Muscle layer of colon (tissue), 2 donors: Measurements from ENCODE around the gene EPB41L4B.
"Not testable (repeated sequence)": the region's sequence is repeated elsewhere in the genome, so short reads cannot be mapped to it uniquely, and the experiment has no call there.

Source experiments
- H3K27ac ChIP-seq: one replicate; pipeline ENCODE4 v1.7.0; 2013; ENCODE audit warnings: low read depth, mild to moderate bottlenecking, low read length, moderate library complexity
- H3K27me3 ChIP-seq, 2 donors: one replicate each; pipeline ENCODE4 v1.7.0; 2013; ENCODE audit warnings: low read length in 2 of 2, mild to moderate bottlenecking in 2 of 2; ENCODE audit not compliant: insufficient read depth in 2 of 2, control insufficient read depth in 1 of 2
- H3K36me3 ChIP-seq: one replicate; pipeline ENCODE4 v1.7.0; 2013; ENCODE audit warnings: mild to moderate bottlenecking, low read length; ENCODE audit not compliant: insufficient read depth
- H3K4me1 ChIP-seq: one replicate; pipeline ENCODE4 v1.7.0; 2013; ENCODE audit warnings: mild to moderate bottlenecking, low read length; ENCODE audit not compliant: insufficient read depth
- H3K4me3 ChIP-seq, 2 donors: one replicate each; pipeline ENCODE4 v1.7.0; 2013; ENCODE audit warnings: low read length in 2 of 2, low read depth in 1 of 2, mild to moderate bottlenecking in 1 of 2, moderate library complexity in 1 of 2
- H3K9ac ChIP-seq: one replicate; pipeline ENCODE4 v1.7.0; 2013; ENCODE audit warnings: low read length
- H3K9me3 ChIP-seq: one replicate; pipeline ENCODE4 v1.7.0; 2013; ENCODE audit warnings: mild to moderate bottlenecking, low read length
- donor health status: abdominal sarcoma.
- donor health status: Adenocarcinoma of cecum.

The EPB41L4B gene

GRCh38 chr9:109341561-109341960 lies 20.7 kb upstream of the EPB41L4B start:
- Histone ChIP-seq H3K4me3 (no peak overlapping the region), H3K27ac (no peak overlapping the region), H3K4me1 (no peaks in the 10 kb centered on the region), H3K36me3 (no peaks in the 10 kb centered on the region), H3K9me3 (no peaks in the 10 kb centered on the region), H3K27me3 (peaks cover 0 to 3% of the 10 kb centered on the region in 2 donors), H3K9ac (no peak overlapping the region)

- H3K36me3 ChIP-seq, H3K9me3 ChIP-seq: not testable (repeated sequence)
These were observed 20.1 kb upstream of the EPB41L4B start for GRCh38 chr9:109340979-109341378.

GRCh38 chr9:109336409-109336808 lies 15.6 kb upstream of the EPB41L4B start:
- Histone ChIP-seq H3K27me3 (no peaks in the 10 kb centered on the region), H3K9ac (no peak overlapping the region), H3K36me3 (no peaks in the 10 kb centered on the region), H3K4me1 (no peaks in the 10 kb centered on the region), H3K4me3 (no peak overlapping the region), H3K27ac (no peak overlapping the region), H3K9me3 (no peaks in the 10 kb centered on the region)

More at GRCh38 chr9:109340979-109341378, 20.1 kb upstream of the EPB41L4B start:
- H3K9ac ChIP-seq, H3K4me3 ChIP-seq, H3K27ac ChIP-seq, H3K27me3 ChIP-seq, H3K4me1 ChIP-seq: not testable (repeated sequence)

GRCh38 chr9:109335929-109336328 lies 15.1 kb upstream of the EPB41L4B start:
- no peaks in the 10 kb centered on the region for H3K36me3 ChIP-seq
- H3K27me3 ChIP-seq = no peaks in the 10 kb centered on the region
- no peaks in the 10 kb centered on the region for H3K4me1 ChIP-seq
- no peaks in the 10 kb centered on the region for H3K9me3 ChIP-seq
- no peak overlapping the region for H3K4me3 ChIP-seq
- H3K9ac ChIP-seq = no peak overlapping the region
- no peak overlapping the region for H3K27ac ChIP-seq

GRCh38 chr9:109335121-109335520 lies 14.3 kb upstream of the EPB41L4B start:
- Histone ChIP-seq H3K9ac (no peak overlapping the region), H3K27me3 (no peaks in the 10 kb centered on the region), H3K9me3 (no peaks in the 10 kb centered on the region), H3K36me3 (no peaks in the 10 kb centered on the region), H3K4me1 (no peaks in the 10 kb centered on the region), H3K4me3 (no peak overlapping the region), H3K27ac (no peak overlapping the region)

- Histone ChIP-seq H3K27ac (no peak overlapping the region), H3K4me3 (no peak overlapping the region), H3K4me1 (no peaks in the 10 kb centered on the region)
These were observed 10.5 kb upstream of the EPB41L4B start for GRCh38 chr9:109331353-109331752.

GRCh38 chr9:109329638-109330258 lies 8.9 kb upstream of the EPB41L4B start:
- no peak overlapping the region for H3K4me3 ChIP-seq
- H3K27ac ChIP-seq = no peak overlapping the region
- no peak overlapping the region for H3K9ac ChIP-seq
- no peaks in the 10 kb centered on the region for H3K9me3 ChIP-seq
- no peaks in the 10 kb centered on the region for H3K27me3 ChIP-seq
- no peaks in the 10 kb centered on the region for H3K36me3 ChIP-seq
- H3K4me1 ChIP-seq = no peaks in the 10 kb centered on the region

More at GRCh38 chr9:109331353-109331752, 10.5 kb upstream of the EPB41L4B start:
- no peaks in the 10 kb centered on the region for H3K27me3 ChIP-seq
- no peaks in the 10 kb centered on the region for H3K9me3 ChIP-seq
- H3K9ac ChIP-seq = no peak overlapping the region
- no peaks in the 10 kb centered on the region for H3K36me3 ChIP-seq

- Histone ChIP-seq H3K36me3 (no peaks in the 10 kb centered on the region), H3K9ac (no peak overlapping the region), H3K9me3 (no peaks in the 10 kb centered on the region), H3K4me3 (no peak overlapping the region), H3K27me3 (no peaks in the 10 kb centered on the region), H3K27ac (no peak overlapping the region), H3K4me1 (no peaks in the 10 kb centered on the region)
These were observed 8.2 kb upstream of the EPB41L4B start for GRCh38 chr9:109328978-109329637.

- H3K36me3 ChIP-seq = no peaks in the 10 kb centered on the region
These were observed 4.2 kb upstream of the EPB41L4B start for GRCh38 chr9:109325089-109325488.

GRCh38 chr9:109323771-109324170 lies 2.9 kb upstream of the EPB41L4B start:
- Histone ChIP-seq H3K9ac (no peak overlapping the region), H3K27ac (no peak overlapping the region), H3K4me3 (no peak overlapping the region), H3K27me3 (peaks cover 3 to 12% of the 10 kb centered on the region in 2 donors), H3K4me1 (peaks cover 8% of the 10 kb centered on the region), H3K36me3 (no peaks in the 10 kb centered on the region), H3K9me3 (no peaks in the 10 kb centered on the region)

More at GRCh38 chr9:109325089-109325488, 4.2 kb upstream of the EPB41L4B start:
- Histone ChIP-seq H3K4me1 (peaks cover 4% of the 10 kb centered on the region), H3K27ac (no peak overlapping the region), H3K4me3 (no peak overlapping the region), H3K9ac (no peak overlapping the region), H3K9me3 (no peaks in the 10 kb centered on the region), H3K27me3 (no peaks in the 10 kb centered on the region)

GRCh38 chr9:109321727-109322126 lies 868 bp upstream of the EPB41L4B start:
- H3K27ac ChIP-seq = no peak overlapping the region
- H3K36me3 ChIP-seq = no peaks in the 10 kb centered on the region
- H3K4me3 ChIP-seq = no peak overlapping the region
- peaks cover 8% of the 10 kb centered on the region for H3K4me1 ChIP-seq
- no peaks in the 10 kb centered on the region for H3K9me3 ChIP-seq
- no peak overlapping the region for H3K9ac ChIP-seq
- peaks cover 4 to 15% of the 10 kb centered on the region in 2 donors for H3K27me3 ChIP-seq

GRCh38 chr9:109320331-109320741 lies 523 bp downstream of the EPB41L4B start:
- H3K27me3 ChIP-seq = peaks cover 4 to 15% of the 10 kb centered on the region in 2 donors
- peaks cover 8% of the 10 kb centered on the region for H3K4me1 ChIP-seq
- no peak overlapping the region for H3K27ac ChIP-seq
- no peak overlapping the region for H3K9ac ChIP-seq
- H3K4me3 ChIP-seq = no peak overlapping the region
- no peaks in the 10 kb centered on the region for H3K9me3 ChIP-seq
- H3K36me3 ChIP-seq = no peaks in the 10 kb centered on the region
